HG02623 (cell line): ENCODE results near the gene TCERG1L.

Experiments
- ATAC-seq: cut with Tn5 transposase; IDR thresholded peaks from one replicate; pipeline ENCODE4 v1.9.1; 2021; ENCODE audit warnings: moderate library complexity; ENCODE audit not compliant: unreplicated experiment

TCERG1L gene

GRCh38 chr10:131316321-131317075 lies 5.0 kb upstream of the TCERG1L start:
- ATAC-seq: no peak

- no peak for ATAC-seq
Measured at GRCh38 chr10:131315344-131315743, 3.8 kb upstream of the TCERG1L start.

- ATAC-seq: no peak
Measured at GRCh38 chr10:131314799-131315198, 3.3 kb upstream of the TCERG1L start.

GRCh38 chr10:131314148-131314547 lies 2.6 kb upstream of the TCERG1L start:
- no peak for ATAC-seq

GRCh38 chr10:131313377-131313776 lies 1.9 kb upstream of the TCERG1L start:
- no peak for ATAC-seq

GRCh38 chr10:131312478-131312836 lies 936 bp upstream of the TCERG1L start:
- ATAC-seq: no peak

- ATAC-seq: no peak
Measured at GRCh38 chr10:131311402-131311660, 190 bp downstream of the TCERG1L start.

- no peak for ATAC-seq
Measured at GRCh38 chr10:131310551-131311401, 745 bp downstream of the TCERG1L start.

- ATAC-seq: no peak
Measured at GRCh38 chr10:131310142-131310541, 1.4 kb downstream of the TCERG1L start.

- ATAC-seq: no peak
Measured at GRCh38 chr10:131300508-131300907, 11.0 kb downstream of the TCERG1L start.

GRCh38 chr10:131290781-131291180 lies 20.7 kb downstream of the TCERG1L start:
- ATAC-seq: no peak

GRCh38 chr10:131288648-131289047 lies 22.9 kb downstream of the TCERG1L start:
- no peak for ATAC-seq

GRCh38 chr10:131282961-131283360 lies 28.6 kb downstream of the TCERG1L start:
- no peak for ATAC-seq

GRCh38 chr10:131280101-131280500 lies 31.4 kb downstream of the TCERG1L start:
- no peak for ATAC-seq

- ATAC-seq: no peak
Measured at GRCh38 chr10:131279516-131279915, 32.0 kb downstream of the TCERG1L start.

- no peak for ATAC-seq
Measured at GRCh38 chr10:131277969-131278368, 33.6 kb downstream of the TCERG1L start.

- no peak for ATAC-seq
Measured at GRCh38 chr10:131277278-131277677, 34.2 kb downstream of the TCERG1L start.

GRCh38 chr10:131275691-131276090 lies 35.8 kb downstream of the TCERG1L start:
- ATAC-seq: no peak

- ATAC-seq: no peak
Measured at GRCh38 chr10:131274883-131275282, 36.6 kb downstream of the TCERG1L start.

- no peak for ATAC-seq
Measured at GRCh38 chr10:131274133-131274880, 37.2 kb downstream of the TCERG1L start.

- no peak for ATAC-seq
Measured at GRCh38 chr10:131273476-131273875, 38.0 kb downstream of the TCERG1L start.
